RWPE1 (cell line): ENCODE results near the gene PDGFA.

Experiments
- CTCF ChIA-PET: fragments of 350-600 bp; sonication (Branson Sonifier 250); formaldehyde crosslinking; extraction: SDS; loops from one replicate; lab custom pipeline; 2021; lab: Yijun Ruan, JAX
- POLR2A ChIA-PET: fragments of 400-600 bp; formaldehyde crosslinking; extraction: SDS; loops from one replicate; lab custom pipeline; 2020; ENCODE audit warnings: antibody characterized with exemption; ENCODE audit not compliant: low non-redundant PET; lab: Yijun Ruan, JAX
- DNase-seq: peaks from one replicate; pipeline ENCODE4 v3.0.0; 2012; ENCODE audit warnings: low spot score
- H3K27ac ChIP-seq: fragments of 450-650 bp; 2 replicates; pipeline ENCODE4 v1.5.1; 2017
- TF ChIP-seq, protein P1 (sequence below): fragments of 450-650 bp; conservative IDR thresholded peaks from 2 replicates; pipeline ENCODE4 v1.5.1; 2017; ENCODE audit warnings: low read depth, mild to moderate bottlenecking

The PDGFA gene

GRCh38 chr7:563629-564170 is 44.1 kb upstream of the PDGFA start:
- POLR2A ChIA-PET = no interaction called here
- no peak overlapping the region for H3K27ac ChIP-seq
- TF ChIP-seq, protein P1, sequence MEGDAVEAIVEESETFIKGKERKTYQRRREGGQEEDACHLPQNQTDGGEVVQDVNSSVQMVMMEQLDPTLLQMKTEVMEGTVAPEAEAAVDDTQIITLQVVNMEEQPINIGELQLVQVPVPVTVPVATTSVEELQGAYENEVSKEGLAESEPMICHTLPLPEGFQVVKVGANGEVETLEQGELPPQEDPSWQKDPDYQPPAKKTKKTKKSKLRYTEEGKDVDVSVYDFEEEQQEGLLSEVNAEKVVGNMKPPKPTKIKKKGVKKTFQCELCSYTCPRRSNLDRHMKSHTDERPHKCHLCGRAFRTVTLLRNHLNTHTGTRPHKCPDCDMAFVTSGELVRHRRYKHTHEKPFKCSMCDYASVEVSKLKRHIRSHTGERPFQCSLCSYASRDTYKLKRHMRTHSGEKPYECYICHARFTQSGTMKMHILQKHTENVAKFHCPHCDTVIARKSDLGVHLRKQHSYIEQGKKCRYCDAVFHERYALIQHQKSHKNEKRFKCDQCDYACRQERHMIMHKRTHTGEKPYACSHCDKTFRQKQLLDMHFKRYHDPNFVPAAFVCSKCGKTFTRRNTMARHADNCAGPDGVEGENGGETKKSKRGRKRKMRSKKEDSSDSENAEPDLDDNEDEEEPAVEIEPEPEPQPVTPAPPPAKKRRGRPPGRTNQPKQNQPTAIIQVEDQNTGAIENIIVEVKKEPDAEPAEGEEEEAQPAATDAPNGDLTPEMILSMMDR = no peak
- CTCF ChIA-PET = no interaction called here
- no peak for DNase-seq

GRCh38 chr7:562789-563628 is 43.4 kb upstream of the PDGFA start:
- no peak for DNase-seq
- POLR2A ChIA-PET = interaction anchor here (0.5 kb wide), 1 partner anchor 225 kb away, joined by 4 read pairs; no protein-coding TSS in a partner anchor
- TF ChIP-seq, protein P1 = no peak
- H3K27ac ChIP-seq = no peak overlapping the region
- CTCF ChIA-PET = no interaction called here

- ChIA-PET POLR2A (no interaction called here), CTCF (no interaction called here)
- no peak overlapping the region for H3K27ac ChIP-seq
- DNase-seq = no peak
- TF ChIP-seq, protein P1 = no peak
Observed at GRCh38 chr7:562374-562675, 42.7 kb upstream of the PDGFA start.

DNA sequence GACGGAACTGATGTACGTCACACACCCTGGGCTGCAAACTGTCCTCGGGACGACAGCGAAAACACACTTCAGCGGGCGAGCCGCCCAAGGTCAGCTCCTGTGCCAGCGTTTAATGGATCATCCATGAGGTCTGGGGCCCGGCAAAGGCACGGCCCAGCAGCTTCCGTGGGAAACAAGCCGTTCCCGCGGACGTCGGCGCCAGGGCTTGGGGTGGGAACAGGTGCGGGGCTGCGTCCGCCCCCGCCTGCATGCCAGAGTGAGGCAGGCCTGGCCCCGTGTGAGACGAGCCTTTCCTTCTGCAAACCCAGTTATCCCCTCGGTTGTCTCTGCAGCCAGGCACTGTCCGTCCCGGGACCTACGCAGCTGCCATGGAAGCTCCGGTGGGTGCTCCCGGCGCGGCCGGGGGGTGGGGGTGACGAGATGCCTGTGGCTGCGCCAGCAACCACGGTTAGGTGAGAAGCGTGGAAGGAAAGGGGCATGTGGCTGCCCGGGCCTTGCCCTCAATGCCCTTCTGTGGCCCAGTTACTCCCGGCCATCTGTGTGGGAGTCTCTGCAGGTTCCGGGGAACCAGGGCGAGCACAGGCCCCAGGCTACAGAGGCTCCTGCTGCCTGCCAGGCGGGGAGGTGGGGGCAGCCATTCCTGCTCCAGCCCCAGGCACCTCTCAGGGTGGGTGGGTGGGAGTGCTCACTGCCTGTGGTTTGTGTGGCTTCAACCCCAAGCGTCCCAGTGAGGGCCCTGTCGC is 42.2 kb upstream of the PDGFA start:
- no peak overlapping the region for H3K27ac ChIP-seq
- CTCF ChIA-PET = no interaction called here

GRCh38 chr7:560966-561630 is 41.5 kb upstream of the PDGFA start:
- ChIA-PET POLR2A (no interaction called here), CTCF (interaction anchor here (0.6 kb wide), 1 partner anchor 70 kb away, joined by 4 read pairs; no protein-coding TSS in a partner anchor)
- no peak overlapping the region for H3K27ac ChIP-seq
- TF ChIP-seq, protein P1 = no peak
- DNase-seq = no peak

More for the DNA sequence above, 42.2 kb upstream of the PDGFA start:
- TF ChIP-seq, protein P1 = no peak
- no peak for DNase-seq
- POLR2A ChIA-PET = no interaction called here

GRCh38 chr7:559396-559705 is 39.7 kb upstream of the PDGFA start:
- TF ChIP-seq, protein P1 = no peak

More at GRCh38 chr7:559396-559705, 39.7 kb upstream of the PDGFA start:
- no peak overlapping the region for H3K27ac ChIP-seq
- DNase-seq = no peak
- POLR2A ChIA-PET = no interaction called here
- CTCF ChIA-PET = interaction anchor here (0.7 kb wide), 1 partner anchor 434 kb away, joined by 5 read pairs; no protein-coding TSS in a partner anchor
